Measurements from ENCODE around the gene EPS8L3.

Gene EPS8L3

GRCh38 chr1:109790329-109790728 lies 26.6 kb upstream of the EPS8L3 start:
- H3K9me3 ChIP-seq (ENCODE audit: insufficient read depth, low read length): no peaks in the 10 kb centered on the region
- H3K27me3 ChIP-seq (ENCODE audit: low read depth, low read length): no peaks in the 10 kb centered on the region
- no peak overlapping the region for H2AFZ ChIP-seq (ENCODE audit: low read depth, low read length)
- no peaks in the 10 kb centered on the region for H3K36me3 ChIP-seq (replicated peaks; ENCODE audit: low read depth, low read length)
- H3K27ac ChIP-seq (ENCODE audit: low read length): no peak overlapping the region
- H4K20me1 ChIP-seq (ENCODE audit: insufficient read depth, low read length): no peaks in the 10 kb centered on the region
- no peak overlapping the region for H3K4me2 ChIP-seq (ENCODE audit: low read length)
- TF ChIP-seq CTCF (IDR thresholded peaks at IDR 0.05; ENCODE audit: low read depth, low read length) (no peak), EZH2phosphoT487 (IDR thresholded peaks at IDR 0.05; ENCODE audit: low read depth) (no peak)
- H3K9ac ChIP-seq (ENCODE audit: low read length): no peak overlapping the region
- H3K4me1 ChIP-seq (ENCODE audit: low read length): 0 out of 2 replicates have a peak, but pooled peaks cover 4% of the 10 kb centered on the region
- no peaks in the 10 kb centered on the region for H3K79me2 ChIP-seq (ENCODE audit: low read length)
- H3K4me3 ChIP-seq (ENCODE audit: low read length): no peak overlapping the region

- no peaks in the 10 kb centered on the region for H3K36me3 ChIP-seq (replicated peaks; ENCODE audit: low read depth, low read length)
- TF ChIP-seq EZH2phosphoT487 (IDR thresholded peaks at IDR 0.05; ENCODE audit: low read depth) (no peak), CTCF (IDR thresholded peaks at IDR 0.05; ENCODE audit: low read depth, low read length) (no peak)
- no peaks in the 10 kb centered on the region for H3K9me3 ChIP-seq (ENCODE audit: insufficient read depth, low read length)
- 0 out of 2 replicates have a peak, but pooled peaks cover 4% of the 10 kb centered on the region for H3K4me1 ChIP-seq (ENCODE audit: low read length)
- H3K9ac ChIP-seq (ENCODE audit: low read length): no peak overlapping the region
- no peak overlapping the region for H3K4me2 ChIP-seq (ENCODE audit: low read length)
- no peak overlapping the region for H3K4me3 ChIP-seq (ENCODE audit: low read length)
- H3K27me3 ChIP-seq (ENCODE audit: low read depth, low read length): no peaks in the 10 kb centered on the region
- H2AFZ ChIP-seq (ENCODE audit: low read depth, low read length): no peak overlapping the region
- H3K79me2 ChIP-seq (ENCODE audit: low read length): no peaks in the 10 kb centered on the region
- no peaks in the 10 kb centered on the region for H4K20me1 ChIP-seq (ENCODE audit: insufficient read depth, low read length)
- no peak overlapping the region for H3K27ac ChIP-seq (ENCODE audit: low read length)
Observed at GRCh38 chr1:109789551-109790180, 25.9 kb upstream of the EPS8L3 start.

- Histone ChIP-seq H3K4me2 (ENCODE audit: low read length) (no peak overlapping the region), H2AFZ (ENCODE audit: low read depth, low read length) (no peak overlapping the region)
- TF ChIP-seq EZH2phosphoT487 (IDR thresholded peaks at IDR 0.05; ENCODE audit: low read depth) (no peak), CTCF (IDR thresholded peaks at IDR 0.05; ENCODE audit: low read depth, low read length) (no peak)
Observed at GRCh38 chr1:109788695-109789521, 25.2 kb upstream of the EPS8L3 start.

GRCh38 chr1:109787845-109788601 lies 24.3 kb upstream of the EPS8L3 start:
- no peak for TF ChIP-seq EZH2phosphoT487 (IDR thresholded peaks at IDR 0.05; ENCODE audit: low read depth)
- TF ChIP-seq CTCF (IDR thresholded peaks at IDR 0.05; ENCODE audit: low read depth, low read length): no peak
- no peak overlapping the region for H2AFZ ChIP-seq (ENCODE audit: low read depth, low read length)
- no peak overlapping the region for H3K27ac ChIP-seq (ENCODE audit: low read length)
- no peaks in the 10 kb centered on the region for H3K9me3 ChIP-seq (ENCODE audit: insufficient read depth, low read length)
- no peaks in the 10 kb centered on the region for H3K79me2 ChIP-seq (ENCODE audit: low read length)
- no peak overlapping the region for H3K4me2 ChIP-seq (ENCODE audit: low read length)
- no peak overlapping the region for H3K9ac ChIP-seq (ENCODE audit: low read length)
- H3K4me3 ChIP-seq (ENCODE audit: low read length): no peak overlapping the region
- H3K27me3 ChIP-seq (ENCODE audit: low read depth, low read length): no peaks in the 10 kb centered on the region
- H3K4me1 ChIP-seq (ENCODE audit: low read length): 0 out of 2 replicates have a peak, but pooled peaks cover 4% of the 10 kb centered on the region
- no peaks in the 10 kb centered on the region for H4K20me1 ChIP-seq (ENCODE audit: insufficient read depth, low read length)
- H3K36me3 ChIP-seq (replicated peaks; ENCODE audit: low read depth, low read length): no peaks in the 10 kb centered on the region

More at GRCh38 chr1:109788695-109789521, 25.2 kb upstream of the EPS8L3 start:
- no peak overlapping the region for H3K9ac ChIP-seq (ENCODE audit: low read length)
- H3K4me3 ChIP-seq (ENCODE audit: low read length): no peak overlapping the region
- H4K20me1 ChIP-seq (ENCODE audit: insufficient read depth, low read length): no peaks in the 10 kb centered on the region
- 0 out of 2 replicates have a peak, but pooled peaks cover 4% of the 10 kb centered on the region for H3K4me1 ChIP-seq (ENCODE audit: low read length)
- H3K79me2 ChIP-seq (ENCODE audit: low read length): no peaks in the 10 kb centered on the region
- no peak overlapping the region for H3K27ac ChIP-seq (ENCODE audit: low read length)
- no peaks in the 10 kb centered on the region for H3K27me3 ChIP-seq (ENCODE audit: low read depth, low read length)
- no peaks in the 10 kb centered on the region for H3K9me3 ChIP-seq (ENCODE audit: insufficient read depth, low read length)
- H3K36me3 ChIP-seq (replicated peaks; ENCODE audit: low read depth, low read length): no peaks in the 10 kb centered on the region
